A673 (cell line): ENCODE results near the gene ZNF134.

Experiments used
- EZH2 ChIP-seq: fragments of 200-600 bp; sonication (generic); IDR thresholded peaks from 2 replicates; pipeline ENCODE4 v1.6.1; 2017; ENCODE audit warnings: borderline replicate concordance, low read depth, mild to moderate bottlenecking, mixed read lengths, antibody characterized with exemption, low read length; ENCODE audit not compliant: poor library complexity, severe bottlenecking
- TF ChIP-seq, protein P1 (sequence below): fragments of 300-800, 200-600 bp; sonication (generic); conservative IDR thresholded peaks from 2 replicates; pipeline ENCODE4 v1.5.1; 2017; ENCODE audit warnings: low read depth, mild to moderate bottlenecking, antibody characterized with exemption, low read length, moderate library complexity, mixed read lengths

DNA sequence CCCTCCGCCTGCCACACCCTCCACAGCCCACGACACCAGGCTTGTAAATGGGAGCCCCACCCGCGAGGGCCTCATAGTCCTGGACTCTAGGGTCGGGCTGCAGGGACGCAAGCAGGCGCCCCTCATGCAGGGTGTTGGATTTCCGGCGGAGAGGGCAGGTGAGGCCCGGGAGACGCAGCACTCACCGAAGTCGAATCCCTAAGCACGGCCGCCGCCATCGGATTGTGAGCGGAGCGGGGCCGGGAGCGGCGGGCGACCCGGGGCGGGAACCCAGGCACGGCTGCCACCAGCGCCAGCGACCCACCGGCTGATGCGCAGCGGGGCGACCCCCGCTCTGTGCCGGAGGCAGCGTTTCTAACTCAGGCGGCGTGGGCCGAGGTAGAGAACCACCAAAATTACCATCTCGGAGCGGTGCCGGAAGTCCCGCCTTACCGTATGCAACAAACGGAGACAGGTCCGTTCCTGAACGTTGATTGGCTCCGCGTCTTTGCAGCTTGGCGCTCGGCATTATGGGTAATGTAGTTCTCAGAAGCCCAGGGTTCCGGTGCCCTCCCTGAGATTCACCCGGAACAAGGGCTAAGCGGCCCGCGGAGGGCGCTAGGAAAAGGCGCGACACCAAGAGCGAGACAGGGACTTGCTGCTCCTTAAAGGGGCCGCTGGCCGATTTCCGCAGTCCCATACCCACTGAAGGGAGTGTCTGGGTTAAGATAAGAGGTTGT lies 35.4 kb upstream of the ZNF134 start, which contains the start of gene ZNF416:
- TF ChIP-seq, protein P1, sequence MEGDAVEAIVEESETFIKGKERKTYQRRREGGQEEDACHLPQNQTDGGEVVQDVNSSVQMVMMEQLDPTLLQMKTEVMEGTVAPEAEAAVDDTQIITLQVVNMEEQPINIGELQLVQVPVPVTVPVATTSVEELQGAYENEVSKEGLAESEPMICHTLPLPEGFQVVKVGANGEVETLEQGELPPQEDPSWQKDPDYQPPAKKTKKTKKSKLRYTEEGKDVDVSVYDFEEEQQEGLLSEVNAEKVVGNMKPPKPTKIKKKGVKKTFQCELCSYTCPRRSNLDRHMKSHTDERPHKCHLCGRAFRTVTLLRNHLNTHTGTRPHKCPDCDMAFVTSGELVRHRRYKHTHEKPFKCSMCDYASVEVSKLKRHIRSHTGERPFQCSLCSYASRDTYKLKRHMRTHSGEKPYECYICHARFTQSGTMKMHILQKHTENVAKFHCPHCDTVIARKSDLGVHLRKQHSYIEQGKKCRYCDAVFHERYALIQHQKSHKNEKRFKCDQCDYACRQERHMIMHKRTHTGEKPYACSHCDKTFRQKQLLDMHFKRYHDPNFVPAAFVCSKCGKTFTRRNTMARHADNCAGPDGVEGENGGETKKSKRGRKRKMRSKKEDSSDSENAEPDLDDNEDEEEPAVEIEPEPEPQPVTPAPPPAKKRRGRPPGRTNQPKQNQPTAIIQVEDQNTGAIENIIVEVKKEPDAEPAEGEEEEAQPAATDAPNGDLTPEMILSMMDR: peak; percentile 41
- TF ChIP-seq EZH2: no peak
